Hematopoietic multipotent progenitor cell treated with erythropoietin and hydrocortisone succinate and interleukin-3 and kit ligand, for 6 days (in vitro differentiated cells): ENCODE measurements around the gene INAVA.
"Not testable (repeated sequence)": the region's sequence is repeated elsewhere in the genome, so short reads cannot be mapped to it uniquely, and the experiment has no call there.

Experiments
- DNase-seq: peaks from one replicate; pipeline ENCODE4 v3.0.0-alpha.2; 2015

Gene INAVA

DNA sequence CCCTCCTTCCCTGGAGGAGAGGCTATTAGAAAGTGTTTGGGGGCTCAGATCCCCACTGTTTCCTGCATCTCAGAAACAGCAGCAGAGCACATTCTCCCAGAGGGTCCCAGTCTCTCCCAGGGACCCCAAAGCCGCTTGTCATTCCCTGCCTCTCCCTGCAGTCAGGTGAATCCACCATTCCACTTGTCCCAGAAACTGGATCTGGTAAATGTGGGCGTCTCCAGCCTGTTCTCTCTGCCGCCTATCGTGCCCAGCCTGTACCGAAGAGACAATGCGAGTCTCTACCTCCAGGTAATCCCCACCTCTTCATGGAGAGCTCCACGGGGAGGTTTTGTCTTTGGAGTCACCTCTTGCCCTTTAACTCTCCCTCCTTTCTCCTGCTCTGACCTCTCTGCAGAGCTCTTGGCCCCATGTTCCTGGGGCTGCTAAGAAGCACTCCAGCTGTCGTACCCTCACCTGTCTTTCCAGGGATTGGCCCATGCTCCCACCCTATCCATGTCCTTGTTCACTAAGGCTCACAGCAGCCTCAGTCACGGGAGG lies 26.9 kb downstream of the INAVA start:
- no peak for DNase-seq

DNA sequence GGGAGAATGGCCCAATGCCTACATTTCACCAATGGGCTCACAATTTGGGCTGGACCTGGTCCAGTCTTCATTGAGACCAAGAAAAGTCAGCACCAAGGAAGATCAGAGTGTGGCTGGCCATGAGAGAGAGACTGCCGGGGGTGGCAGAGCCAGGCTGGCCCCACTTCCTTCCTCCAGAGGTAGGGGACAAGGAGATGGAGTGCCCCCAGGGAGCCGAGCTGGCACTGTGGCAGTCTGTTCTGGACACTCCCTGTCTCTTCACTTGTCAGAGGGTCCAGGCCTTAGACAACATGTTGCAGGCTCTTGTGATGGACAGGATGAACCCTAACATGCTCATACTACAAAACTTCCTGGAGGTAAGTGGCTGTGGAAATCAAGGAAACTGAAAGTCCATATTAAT lies 27.7 kb downstream of the INAVA start:
- no peak for DNase-seq

DNA sequence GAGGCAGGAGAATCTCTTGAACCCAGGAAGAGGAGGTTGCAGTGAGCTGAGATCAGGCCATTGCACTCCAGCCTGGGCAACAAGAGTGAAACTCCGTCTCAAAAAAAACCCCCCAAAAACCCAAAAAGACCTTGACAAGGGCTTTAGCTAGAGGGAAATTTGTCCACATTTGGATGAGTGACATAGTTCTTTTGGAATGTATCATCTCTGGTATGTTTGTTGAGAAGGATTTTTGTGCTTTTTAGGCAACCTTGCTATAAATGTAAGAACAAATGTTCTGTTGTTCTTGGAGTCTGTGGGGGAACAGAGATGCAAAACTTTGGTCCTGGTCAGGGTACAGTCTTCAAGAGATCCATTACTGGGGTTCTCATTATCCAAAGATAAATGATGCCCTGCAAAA lies 28.9 kb downstream of the INAVA start:
- DNase-seq = no peak

DNA sequence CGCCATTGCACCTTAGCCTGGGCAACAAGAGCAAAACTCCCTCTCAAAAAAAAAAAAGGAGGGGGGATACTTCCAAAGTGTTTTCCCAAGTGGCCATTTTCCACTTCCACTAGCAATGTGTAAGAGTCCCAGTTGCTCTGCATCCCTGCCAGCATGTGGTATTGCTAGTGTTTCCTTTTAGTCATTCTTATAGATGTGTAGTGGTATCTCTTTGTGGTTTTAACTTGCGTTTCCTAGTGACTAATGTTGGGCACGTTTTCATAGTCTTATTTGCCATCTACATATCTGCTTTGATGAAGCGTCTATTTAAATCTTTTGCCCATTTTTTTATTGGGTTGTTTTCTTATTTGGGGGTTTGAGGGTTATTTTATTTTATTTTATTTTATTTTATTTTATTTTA lies 31.1 kb downstream of the INAVA start:
- DNase-seq = peak; percentile 33

DNA sequence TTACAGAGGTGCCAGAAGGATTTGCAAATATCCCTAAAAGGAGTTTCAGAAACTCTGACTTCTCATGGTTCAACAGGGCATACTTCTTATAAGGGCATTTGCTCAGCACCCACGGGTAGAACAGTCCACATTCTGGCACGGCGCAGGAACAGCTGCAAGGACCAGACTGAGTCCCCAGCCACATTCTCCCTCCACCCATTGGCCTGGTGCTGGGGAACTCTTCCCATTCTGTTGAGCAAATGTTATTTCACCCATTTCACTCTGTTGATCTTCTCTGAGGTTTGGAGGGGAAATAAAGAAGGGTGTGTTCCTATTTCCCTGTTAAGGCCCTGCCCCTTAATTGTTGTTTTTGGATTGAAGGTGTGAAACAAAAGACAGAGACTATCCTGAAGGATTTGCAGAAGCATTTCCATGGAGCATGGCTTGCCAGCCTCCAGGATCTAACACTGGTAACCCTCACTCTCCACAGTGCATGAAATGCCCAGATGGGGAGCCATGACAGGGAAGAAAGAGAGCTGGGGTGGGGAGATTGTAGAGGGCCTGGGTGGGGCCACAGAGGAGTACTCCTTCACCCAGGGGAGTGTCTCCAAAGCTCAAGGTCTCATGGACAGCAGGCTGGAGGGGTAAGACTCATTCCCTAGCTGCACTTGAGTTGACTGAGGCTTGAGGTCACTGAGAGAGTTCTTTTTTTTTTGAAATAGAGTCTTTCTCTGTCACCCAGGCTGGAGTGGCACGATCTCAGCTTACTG lies 35.0 kb downstream of the INAVA start:
- DNase-seq = peak; percentile 15

DNA sequence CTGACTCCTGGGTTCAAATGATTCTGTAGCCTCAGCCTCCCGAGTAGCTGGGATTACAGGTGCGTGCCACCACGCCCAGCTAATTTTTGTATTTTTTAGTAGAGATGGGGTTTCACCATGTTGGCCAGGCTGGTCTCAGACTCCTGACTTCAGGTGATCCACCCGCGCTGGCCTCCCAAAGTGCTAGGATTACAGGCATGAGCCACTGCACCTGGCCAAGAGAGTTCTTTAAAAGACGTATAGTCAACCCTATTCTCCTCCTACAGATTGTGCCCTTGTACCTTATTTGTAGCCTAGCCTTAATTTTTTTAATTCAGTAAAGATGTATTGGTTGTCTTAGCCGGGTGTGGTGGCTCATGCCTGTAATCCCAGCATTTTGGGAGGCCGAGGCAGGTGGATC lies 35.6 kb downstream of the INAVA start:
- not testable (repeated sequence) for DNase-seq

DNA sequence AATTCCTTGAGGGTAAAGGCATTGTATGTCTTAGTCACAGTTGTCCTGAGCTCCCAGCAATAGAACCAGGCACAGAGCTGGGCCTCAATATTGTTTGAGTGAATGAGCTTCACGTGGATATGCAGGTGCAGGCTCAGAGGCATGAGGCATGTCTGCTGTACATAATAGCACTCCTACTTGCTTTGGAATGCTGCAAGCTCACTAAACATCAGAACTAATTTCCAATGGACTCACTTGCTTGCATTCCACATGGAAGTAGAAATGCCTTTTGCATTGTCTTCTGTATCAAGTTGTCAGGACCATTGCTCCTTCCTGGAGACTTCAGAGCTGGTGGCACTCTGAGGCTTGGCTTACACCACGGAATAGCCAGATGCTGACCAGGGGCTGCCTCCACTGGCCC lies 37.1 kb downstream of the INAVA start:
- no peak for DNase-seq

DNA sequence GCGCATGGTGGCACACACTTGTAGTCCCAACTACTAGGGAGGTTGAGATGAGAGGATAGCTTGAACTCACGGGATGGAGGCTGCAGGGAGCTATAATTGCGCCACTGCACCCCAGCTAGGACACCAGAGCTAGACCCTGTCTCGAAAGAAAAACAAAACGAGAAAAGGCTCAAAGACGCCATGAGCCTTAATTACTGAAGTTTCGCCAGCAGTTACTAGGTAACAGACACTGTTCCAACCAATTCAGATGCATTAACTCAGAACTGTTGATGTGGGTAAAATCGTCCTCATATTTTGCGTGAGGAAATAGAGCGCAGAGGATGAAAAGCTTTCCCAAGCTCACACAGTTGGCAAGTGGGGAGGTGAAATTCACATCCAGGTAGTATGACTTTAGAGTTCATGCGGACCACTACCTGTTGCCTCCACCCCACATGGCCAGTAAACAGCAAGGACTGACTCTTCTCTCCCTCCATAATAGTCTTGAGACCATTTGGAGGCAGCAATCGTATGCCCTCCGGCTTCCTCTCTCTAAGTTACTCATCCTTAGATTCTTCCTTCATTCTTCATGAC lies 40.1 kb downstream of the INAVA start:
- DNase-seq = no peak

DNA sequence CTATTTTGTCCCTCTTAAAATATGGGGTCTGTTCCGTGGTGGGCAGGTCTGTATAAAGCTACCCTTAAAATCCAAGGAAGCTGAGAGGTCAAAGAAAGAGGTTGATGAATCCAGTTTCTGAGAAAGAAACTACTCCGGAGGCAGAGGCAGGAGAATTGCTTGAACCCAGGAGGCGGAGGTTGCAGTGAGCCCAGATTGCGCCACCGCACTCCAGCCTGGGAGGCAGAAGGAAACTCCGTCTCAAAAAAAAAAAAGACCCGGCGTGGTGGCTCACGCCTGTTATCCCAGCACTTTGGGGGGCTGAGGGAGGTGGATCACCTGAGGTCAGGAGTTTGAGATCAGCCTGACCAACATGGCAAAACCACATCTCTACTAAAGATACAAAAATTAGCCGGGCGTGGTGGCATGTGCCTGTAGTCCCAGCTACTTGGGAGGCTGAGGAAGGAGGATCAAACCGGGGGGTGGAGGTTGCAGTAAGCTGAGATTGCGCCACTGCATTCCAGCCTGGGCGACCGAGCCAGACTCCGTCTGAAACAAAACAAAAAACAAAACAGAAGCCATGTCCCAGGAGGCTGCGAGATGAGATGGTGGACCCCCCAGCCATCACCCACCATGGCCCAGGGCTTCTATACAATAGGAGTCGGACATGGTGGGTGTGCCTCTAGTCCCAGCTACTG lies 40.7 kb downstream of the INAVA start:
- not testable (repeated sequence) for DNase-seq

DNA sequence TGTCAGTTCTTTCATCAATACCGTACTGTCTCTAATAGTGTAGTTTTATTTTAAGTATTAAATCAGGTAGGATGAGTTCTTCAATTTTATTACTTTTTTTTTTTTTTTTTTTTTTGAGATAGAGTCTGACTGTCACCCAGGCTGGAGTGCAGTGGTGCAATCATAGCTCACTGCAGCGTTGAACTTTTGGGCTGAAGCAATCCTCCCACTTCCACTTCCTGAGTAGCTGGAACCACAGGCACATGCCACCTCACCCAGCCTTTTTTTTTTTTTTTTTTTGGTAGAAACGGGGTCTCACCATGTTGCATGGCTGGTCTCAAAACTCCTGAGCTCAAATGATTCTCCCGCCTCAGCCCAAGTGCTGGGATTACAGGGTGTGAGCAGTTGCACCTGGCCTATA lies 44.3 kb downstream of the INAVA start:
- DNase-seq = peak; percentile 60

DNA sequence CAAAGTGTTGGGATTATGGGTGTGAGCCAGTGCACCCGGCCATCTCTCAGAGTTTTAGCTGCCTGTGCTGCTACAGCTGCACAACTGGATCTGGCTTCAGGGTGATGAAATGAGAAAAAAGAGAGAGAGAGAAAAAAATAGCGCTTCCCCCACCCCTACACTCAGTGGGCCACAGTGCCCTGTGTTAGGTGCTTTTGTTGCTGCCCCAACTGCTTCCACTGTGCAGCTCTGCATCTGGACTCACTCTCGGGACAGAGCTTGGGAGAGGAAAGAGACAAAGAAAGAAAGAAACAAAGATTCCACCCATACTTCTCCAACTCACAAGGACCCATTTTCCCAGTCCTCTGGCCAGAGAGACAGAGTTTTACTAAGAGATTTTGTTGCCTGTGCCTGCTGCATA lies 50.4 kb downstream of the INAVA start:
- DNase-seq = no peak

DNA sequence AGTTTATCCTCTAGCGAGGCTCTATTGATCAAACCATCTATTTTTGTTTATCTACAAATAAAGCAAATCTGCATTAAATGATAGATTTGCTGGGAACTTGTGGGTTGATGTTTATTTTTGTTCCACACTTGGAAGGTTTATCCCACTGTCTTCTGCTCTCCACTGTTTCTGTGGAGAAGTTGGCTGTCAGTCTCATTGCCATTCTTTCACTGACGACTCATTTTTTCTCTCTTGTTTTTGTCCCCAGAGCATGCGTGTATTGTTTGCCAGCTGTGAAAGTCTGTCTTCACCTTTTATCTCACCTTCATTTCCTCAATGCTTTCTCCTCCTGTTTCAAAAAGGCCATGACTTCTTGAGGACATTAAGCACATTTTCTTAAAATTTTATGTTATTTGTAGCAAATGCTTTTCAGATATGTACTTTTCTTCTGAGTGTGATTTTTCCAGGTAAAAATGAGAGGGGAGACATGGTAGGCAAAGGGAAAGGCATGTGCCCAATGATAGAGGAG lies 52.4 kb downstream of the INAVA start:
- DNase-seq = no peak

DNA sequence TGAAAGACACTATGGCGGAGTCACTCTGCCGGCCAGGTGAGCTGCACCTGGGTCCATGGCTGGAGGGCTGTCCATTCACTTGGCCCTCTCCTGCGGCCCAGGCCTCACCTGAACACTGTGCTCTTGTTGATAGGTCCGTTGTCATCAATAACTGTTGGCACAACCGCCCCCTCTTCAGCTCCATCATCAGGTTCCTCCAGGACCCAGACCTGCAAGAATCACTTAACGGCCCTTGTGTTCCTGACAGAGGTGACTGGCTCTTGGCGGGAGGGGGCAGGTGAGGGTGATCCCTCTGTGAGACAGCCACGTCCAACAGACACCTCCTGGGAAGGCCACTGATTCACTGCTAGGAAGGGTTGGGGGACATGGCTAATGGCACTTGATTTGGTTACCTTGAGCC lies 54.9 kb downstream of the INAVA start:
- DNase-seq = no peak

DNA sequence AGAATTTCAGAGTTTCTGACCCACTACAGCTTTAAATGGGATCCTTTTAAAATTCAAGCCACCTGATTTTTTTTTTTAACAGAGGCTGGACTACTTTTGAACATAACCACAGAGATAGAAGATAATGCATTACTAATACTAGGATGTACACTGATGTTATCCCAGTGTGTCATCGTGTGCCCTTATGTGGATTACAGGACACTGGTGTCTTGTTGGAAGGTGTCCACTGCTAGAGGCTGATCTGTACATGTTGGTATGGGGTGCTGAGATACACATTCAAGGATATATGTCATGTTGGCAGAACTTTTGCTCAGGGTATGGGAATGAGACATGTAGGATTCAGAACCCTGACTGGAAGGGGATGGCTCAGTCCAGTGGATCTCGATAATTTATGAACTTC lies 56.3 kb downstream of the INAVA start:
- no peak for DNase-seq

DNA sequence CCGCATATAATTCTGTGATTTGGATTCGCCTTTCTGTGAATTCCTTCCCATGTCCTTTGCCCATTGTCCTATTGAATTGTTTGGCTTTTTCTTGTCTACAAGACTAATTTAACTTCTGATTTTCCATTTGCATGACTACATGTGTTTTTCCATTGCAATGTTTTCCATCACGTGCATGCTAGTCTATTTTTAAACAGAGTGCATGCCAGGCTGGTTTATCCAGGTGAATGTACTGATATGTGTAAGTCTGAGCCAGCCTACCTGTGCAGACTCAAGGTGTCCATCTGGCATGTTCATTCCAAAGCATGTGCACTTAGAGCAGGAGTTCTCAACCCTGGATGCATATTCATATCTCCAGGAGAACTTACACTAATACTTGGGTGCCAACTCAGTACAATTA lies 59.7 kb downstream of the INAVA start:
- no peak for DNase-seq

DNA sequence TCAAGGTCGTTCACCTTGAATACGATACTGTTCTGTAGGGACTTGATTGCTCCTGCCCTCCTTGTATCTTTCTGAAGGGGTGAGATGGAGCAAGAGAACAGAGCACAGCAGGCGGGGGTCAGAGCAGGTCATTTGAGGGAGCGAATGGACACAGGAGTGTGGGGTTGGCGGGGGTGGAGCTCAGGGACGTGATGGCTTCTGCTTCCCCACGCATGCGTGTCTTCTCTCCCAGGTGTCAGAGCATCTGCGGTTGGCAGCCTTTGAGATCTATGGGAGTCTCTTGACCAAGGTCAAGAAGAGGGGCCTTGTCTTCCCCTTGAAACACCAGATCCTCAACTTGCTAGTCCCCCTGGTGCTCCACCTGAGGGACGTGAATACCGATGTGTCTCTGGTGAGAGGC lies 63.9 kb downstream of the INAVA start:
- no peak for DNase-seq

DNA sequence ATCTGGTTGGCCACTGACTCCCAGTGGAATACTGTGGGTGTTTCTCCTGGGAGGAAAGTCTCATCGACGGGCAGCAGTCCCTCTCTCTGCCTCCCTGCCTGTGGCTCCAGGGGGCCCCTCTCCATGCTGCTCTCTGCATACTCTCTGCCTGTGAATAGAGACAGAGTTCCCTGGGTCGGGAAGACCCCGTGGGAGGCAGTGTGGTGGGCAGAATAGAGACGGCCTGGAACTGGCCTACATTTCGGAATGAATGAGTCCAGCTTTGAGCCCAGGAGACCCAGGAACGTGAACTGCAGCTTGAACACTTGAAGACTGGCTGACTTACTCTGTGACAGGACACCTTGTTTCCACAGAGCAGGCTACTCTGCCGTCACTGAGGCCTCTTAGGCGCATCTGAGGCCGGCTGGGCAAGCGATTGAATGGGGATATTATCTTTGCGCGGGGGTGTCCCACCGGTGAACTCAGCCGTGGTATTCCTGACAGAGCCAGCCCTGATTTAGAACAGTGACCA lies 64.8 kb downstream of the INAVA start:
- DNase-seq = no peak

DNA sequence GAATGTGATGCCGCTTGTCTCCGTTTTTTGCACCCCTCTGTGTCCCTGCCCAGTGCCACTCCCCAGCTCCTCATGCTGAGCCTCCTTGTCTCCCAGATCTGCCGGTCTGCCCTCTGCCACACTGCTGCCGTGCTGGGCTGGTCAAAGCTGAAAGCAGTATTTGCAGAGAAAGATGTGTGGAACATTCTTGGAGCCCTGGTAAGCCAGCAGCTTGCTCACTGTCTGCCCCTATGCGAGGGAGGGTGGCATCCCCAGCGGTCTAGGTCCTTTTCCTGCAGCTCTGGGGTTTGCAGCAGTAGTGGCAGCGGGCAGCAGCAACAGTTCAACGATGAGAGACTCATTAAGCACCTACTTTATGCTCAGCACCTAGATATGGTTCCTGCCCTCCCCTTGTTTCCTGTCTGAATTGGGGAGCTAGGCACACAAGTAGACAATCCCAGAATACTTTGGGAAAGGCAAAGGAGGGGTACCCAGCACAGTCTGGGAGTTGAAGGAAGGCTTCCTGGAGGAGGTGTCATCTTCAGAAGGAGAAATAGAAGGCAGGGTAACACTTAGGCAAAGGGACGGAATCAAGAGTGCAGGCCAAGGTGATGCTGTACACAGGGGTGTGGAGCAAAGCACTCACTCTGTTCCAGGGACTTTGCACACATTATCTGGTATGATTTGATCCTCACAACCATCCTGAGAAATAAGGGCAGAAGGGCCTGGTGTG lies 65.7 kb downstream of the INAVA start:
- no peak for DNase-seq

DNA sequence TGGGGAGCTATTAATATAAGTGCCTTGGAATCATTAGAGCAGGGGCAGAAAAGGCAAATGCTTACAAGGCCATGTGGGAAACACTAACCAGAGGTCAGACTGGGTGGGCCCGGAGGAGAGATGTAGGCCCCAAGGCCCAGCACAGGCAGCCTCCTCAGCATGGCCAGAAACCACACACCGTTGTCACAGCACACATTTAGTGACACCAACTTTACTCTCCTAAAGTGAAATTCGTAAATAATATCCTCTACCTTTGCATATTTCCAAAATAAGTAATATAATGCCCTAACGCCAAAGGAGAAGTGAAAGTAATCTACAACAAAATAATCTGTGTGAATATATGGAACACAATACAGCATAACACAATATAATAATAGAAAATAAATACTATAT lies 66.2 kb downstream of the INAVA start:
- DNase-seq = no peak

DNA sequence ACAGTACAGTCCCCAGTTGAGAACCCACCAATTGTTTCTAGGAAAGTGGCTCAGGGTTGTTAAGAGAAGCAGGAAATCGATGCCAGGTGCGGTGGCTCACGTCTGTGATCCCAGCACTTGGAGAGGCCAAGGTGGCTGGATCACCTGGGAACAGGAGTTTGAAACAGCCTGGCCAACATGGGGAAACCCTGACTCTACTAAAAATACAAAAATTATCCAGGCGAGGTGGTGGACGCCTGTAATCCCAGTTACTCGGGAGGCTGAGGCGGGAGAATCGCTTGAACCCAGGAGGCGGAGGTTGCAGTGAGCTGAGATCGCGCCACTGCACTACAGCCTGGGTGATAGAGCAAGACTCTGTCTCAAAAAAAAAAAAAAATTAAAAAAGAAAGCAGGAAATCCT lies 67.5 kb downstream of the INAVA start:
- not testable (repeated sequence) for DNase-seq

DNA sequence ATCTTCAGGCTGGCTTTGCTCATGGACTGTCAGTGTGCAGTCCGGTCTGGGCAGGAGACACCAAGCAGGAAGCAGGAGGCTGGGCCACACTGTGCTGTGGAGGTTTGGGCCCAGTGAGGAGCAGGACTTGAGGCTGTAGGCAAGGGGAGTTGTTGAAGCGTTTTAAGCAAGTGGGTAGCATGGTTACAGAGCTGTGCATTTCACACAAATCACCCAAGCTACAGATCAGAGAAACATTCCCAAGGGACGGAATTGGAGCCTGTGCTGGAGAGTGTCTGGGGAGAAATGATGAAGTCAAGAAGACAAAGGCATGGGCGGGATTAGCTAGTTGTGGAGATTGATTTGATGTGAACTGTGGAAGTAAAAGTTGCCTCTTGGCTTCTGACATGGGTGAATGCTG lies 67.9 kb downstream of the INAVA start:
- no peak for DNase-seq

DNA sequence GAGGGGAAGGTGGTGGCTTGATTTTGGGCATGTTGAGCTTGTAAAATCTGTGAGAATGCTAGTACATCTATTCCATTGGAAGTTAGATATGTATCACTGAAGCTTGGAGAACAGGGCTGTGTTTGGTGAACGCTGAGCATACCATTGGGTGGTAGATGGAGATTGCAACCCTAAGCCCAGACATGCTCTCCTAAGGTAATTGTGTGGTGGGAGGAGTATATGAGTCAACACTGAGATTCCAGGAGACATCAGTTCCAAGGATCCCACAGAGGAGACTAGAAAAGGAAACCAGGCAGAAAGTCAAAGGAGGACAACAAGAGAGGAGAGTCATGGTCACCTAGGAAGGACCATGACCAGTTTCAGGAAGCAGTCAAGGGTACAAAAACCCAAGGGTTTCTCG lies 68.4 kb downstream of the INAVA start:
- DNase-seq = no peak

DNA sequence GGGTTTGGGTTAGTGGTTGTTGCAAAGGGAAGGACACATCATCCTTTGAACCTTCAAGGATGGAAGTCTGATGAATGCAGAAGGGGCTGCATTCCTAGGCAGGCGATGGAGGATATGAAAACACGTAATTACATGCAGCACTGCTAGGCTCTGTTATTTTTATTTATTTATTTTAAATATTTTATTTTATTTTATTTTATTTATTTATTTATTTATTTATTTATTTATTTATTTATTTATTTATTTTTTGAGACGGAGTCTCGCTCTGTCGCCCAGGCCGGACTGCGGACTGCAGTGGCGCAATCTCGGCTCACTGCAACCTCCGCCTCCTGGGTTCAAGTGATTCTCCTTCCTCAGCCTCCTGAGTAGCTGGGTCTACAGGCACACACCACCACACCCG lies 69.2 kb downstream of the INAVA start:
- not testable (repeated sequence) for DNase-seq
